DND-41 (cell line): Measurements from ENCODE around the gene ANKRD39.

Experiments
- CTCF ChIP-seq: IDR thresholded peaks from 2 replicates; pipeline ENCODE4 v1.5.1; 2012; ENCODE audit warnings: borderline replicate concordance, low read length, moderate library complexity, mild to moderate bottlenecking; ENCODE audit not compliant: poor library complexity, severe bottlenecking; ENCODE audit errors: extremely low read depth
- EZH2 ChIP-seq: IDR thresholded peaks from 3 replicates; pipeline ENCODE4 v1.6.1; 2012; ENCODE audit warnings: borderline replicate concordance, low read depth, mild to moderate bottlenecking, moderate library complexity, low read length, inconsistent platforms; ENCODE audit not compliant: severe bottlenecking

- TF ChIP-seq CTCF (no peak), EZH2 (no peak)
Measured at GRCh38 chr2:96828436-96828835, 29.4 kb downstream of the ANKRD39 start.
